ENCODE data around the gene TSHZ1. TPM values are rescaled to one million over a fixed set of nuclear protein-coding genes. Genes with fewer than 3 reads are reported as not detected.

Gene TSHZ1
- total RNA-seq, 1 donor = 10.5 TPM

DNA sequence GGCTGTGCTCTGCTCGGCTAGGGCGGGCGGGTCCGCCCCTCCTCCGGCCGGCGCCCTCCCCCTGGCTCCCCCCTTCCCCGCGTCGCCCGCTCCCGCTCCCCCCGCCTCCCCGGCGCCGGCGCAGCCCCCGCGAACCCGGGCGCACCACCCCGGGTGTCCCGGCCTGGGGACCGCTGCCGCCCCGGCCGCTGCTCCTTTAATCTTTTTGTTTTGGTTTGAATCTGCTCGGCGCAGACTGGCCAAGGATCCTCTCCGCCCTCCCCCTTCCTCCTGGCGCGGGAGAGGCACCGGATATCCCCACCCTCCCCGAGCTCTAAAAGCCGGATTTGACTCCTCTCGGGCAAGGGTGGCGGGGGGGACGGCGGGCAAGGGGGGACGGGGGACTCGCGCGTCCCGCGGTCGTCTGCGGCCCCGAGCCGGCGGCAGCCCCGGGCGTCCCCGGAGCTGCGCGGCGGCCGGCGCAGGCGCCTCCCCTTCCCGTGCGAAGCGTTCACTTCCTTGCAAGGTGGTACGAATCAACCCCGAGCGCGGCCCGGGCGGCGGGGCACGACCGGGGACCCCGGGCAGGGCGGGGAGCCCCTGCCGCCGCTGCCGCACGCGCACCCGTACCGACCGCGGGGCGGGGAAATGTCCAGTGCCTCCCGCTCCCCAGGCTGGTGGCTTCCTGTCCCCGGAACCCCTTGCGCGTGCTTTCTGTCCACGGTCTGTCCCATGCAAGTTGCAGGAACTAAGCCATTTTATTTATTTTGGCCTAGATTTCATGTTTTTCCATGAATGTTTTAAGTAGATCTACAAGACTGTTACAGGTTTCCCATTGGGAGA is 1.3 kb upstream of the TSHZ1 start, which contains the start of gene PTGR3:
TSS of gene PTGR3 (minus strand) at position 11 of the 822 bp plus-strand sequence. CDS start 81 bp downstream, outside the sequence.
- H3K4me2 ChIP-seq (ENCODE audit: insufficient read depth, low read length) = peak within 1 kb of the TSS; percentile 97
- peak within 1 kb of the TSS; percentile 67 for H3K27ac ChIP-seq (ENCODE audit: low read depth, low read length)
- H3K9me3 ChIP-seq (ENCODE audit: low read depth, low read length) = no peaks in the 10 kb centered on the region
- peaks cover 57% of the 10 kb centered on the region for H3K79me2 ChIP-seq (ENCODE audit: insufficient read depth, low read length)
- peak within 1 kb of the TSS; percentile 92 for H3K4me3 ChIP-seq (ENCODE audit: insufficient read depth, low read length)
- peaks cover 25% of the 10 kb centered on the region for H4K20me1 ChIP-seq (ENCODE audit: insufficient read depth, low read length)
- no peaks in the 10 kb centered on the region for H3K36me3 ChIP-seq (ENCODE audit: insufficient read depth, low read length)
- peak within 1 kb of the TSS; percentile 90 for H2AFZ ChIP-seq (ENCODE audit: low read length)
- no peaks in the 10 kb centered on the region for H3K27me3 ChIP-seq (ENCODE audit: insufficient read depth, low read length)
- peak; percentile 98 for DNase-seq (ENCODE audit: insufficient read length, low spot score, missing footprints)
- H3K4me1 ChIP-seq (ENCODE audit: insufficient read depth, low read length) = peaks cover 44% of the 10 kb centered on the region
- TF ChIP-seq, protein P1, sequence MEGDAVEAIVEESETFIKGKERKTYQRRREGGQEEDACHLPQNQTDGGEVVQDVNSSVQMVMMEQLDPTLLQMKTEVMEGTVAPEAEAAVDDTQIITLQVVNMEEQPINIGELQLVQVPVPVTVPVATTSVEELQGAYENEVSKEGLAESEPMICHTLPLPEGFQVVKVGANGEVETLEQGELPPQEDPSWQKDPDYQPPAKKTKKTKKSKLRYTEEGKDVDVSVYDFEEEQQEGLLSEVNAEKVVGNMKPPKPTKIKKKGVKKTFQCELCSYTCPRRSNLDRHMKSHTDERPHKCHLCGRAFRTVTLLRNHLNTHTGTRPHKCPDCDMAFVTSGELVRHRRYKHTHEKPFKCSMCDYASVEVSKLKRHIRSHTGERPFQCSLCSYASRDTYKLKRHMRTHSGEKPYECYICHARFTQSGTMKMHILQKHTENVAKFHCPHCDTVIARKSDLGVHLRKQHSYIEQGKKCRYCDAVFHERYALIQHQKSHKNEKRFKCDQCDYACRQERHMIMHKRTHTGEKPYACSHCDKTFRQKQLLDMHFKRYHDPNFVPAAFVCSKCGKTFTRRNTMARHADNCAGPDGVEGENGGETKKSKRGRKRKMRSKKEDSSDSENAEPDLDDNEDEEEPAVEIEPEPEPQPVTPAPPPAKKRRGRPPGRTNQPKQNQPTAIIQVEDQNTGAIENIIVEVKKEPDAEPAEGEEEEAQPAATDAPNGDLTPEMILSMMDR (IDR thresholded peaks at IDR 0.05; ENCODE audit: extremely low read depth, low read depth, low read length) = no peak

DNA sequence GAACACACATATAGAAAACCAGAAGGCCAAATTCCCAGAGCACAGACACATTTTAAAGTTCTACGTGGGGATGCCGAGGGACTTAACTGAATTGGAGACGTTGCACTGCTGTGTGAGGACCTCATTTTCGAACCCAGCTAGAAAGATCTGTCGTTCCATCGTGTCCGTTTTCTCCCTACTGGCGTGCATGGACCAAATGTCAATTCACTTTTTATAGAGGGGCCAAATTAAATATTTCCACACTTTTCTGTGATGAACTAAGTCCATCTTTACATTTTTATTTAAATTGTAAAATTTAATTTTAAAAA is 692 bp upstream of the TSHZ1 start:
- no peaks in the 10 kb centered on the region for H3K36me3 ChIP-seq (ENCODE audit: insufficient read depth, low read length)
- H3K9me3 ChIP-seq (ENCODE audit: low read depth, low read length) = no peaks in the 10 kb centered on the region
- TF ChIP-seq, protein P1 (IDR thresholded peaks at IDR 0.05; ENCODE audit: extremely low read depth, low read depth, low read length) = no peak
- no peak for DNase-seq (ENCODE audit: insufficient read length, low spot score, missing footprints)
- peaks cover 25% of the 10 kb centered on the region for H4K20me1 ChIP-seq (ENCODE audit: insufficient read depth, low read length)
- H3K4me1 ChIP-seq (ENCODE audit: insufficient read depth, low read length) = peaks cover 42% of the 10 kb centered on the region
- peak overlapping the region; percentile 93 for H2AFZ ChIP-seq (ENCODE audit: low read length)
- no peaks in the 10 kb centered on the region for H3K27me3 ChIP-seq (ENCODE audit: insufficient read depth, low read length)
- peak overlapping the region; percentile 97 for H3K4me2 ChIP-seq (ENCODE audit: insufficient read depth, low read length)
- peak overlapping the region; percentile 92 for H3K4me3 ChIP-seq (ENCODE audit: insufficient read depth, low read length)
- peaks cover 56% of the 10 kb centered on the region for H3K79me2 ChIP-seq (ENCODE audit: insufficient read depth, low read length)
- peak overlapping the region; percentile 67 for H3K27ac ChIP-seq (ENCODE audit: low read depth, low read length)

DNA sequence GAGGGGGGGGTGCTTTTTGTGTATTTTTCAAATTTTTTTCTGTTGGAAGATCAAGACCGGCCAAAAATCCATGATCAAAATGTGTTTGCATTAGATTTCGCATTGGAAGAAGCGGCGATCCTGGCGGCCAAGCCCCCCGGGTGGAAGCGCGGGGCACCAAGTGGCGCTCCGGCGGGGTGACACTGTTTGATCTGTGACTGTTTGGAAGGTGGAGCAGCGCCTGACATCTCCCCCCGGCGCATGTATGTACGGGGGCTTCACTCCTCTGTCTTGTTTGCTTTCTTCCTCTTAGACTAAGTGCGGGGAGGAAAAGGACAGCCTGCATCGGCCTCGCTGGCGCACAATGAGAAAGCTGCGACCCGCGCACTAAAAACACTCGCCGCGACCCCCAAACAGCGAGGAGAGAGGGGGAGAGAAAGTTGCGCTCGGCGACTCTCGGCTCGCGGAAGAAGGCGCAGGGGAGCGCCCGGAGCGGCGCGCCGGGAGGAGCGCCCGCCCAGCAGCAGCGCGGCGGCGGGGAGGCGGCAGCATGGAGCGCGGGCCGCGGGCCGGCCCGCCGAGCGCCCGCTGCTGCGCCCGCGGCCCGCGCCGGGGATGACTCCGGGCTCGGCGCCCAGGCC is 515 bp downstream of the TSHZ1 start:
- peaks cover 53% of the 10 kb centered on the region for H3K79me2 ChIP-seq (ENCODE audit: insufficient read depth, low read length)
- peak overlapping the region; percentile 92 for H3K4me3 ChIP-seq (ENCODE audit: insufficient read depth, low read length)
- DNase-seq (ENCODE audit: insufficient read length, low spot score, missing footprints) = no peak
- H3K27me3 ChIP-seq (ENCODE audit: insufficient read depth, low read length) = no peaks in the 10 kb centered on the region
- no peaks in the 10 kb centered on the region for H3K36me3 ChIP-seq (ENCODE audit: insufficient read depth, low read length)
- TF ChIP-seq, protein P1 (IDR thresholded peaks at IDR 0.05; ENCODE audit: extremely low read depth, low read depth, low read length) = no peak
- H2AFZ ChIP-seq (ENCODE audit: low read length) = peak overlapping the region; percentile 93
- peaks cover 17% of the 10 kb centered on the region for H4K20me1 ChIP-seq (ENCODE audit: insufficient read depth, low read length)
- no peaks in the 10 kb centered on the region for H3K9me3 ChIP-seq (ENCODE audit: low read depth, low read length)
- H3K4me2 ChIP-seq (ENCODE audit: insufficient read depth, low read length) = peak overlapping the region; percentile 97
- H3K27ac ChIP-seq (ENCODE audit: low read depth, low read length) = peak overlapping the region; percentile 67
- H3K4me1 ChIP-seq (ENCODE audit: insufficient read depth, low read length) = peaks cover 42% of the 10 kb centered on the region

DNA sequence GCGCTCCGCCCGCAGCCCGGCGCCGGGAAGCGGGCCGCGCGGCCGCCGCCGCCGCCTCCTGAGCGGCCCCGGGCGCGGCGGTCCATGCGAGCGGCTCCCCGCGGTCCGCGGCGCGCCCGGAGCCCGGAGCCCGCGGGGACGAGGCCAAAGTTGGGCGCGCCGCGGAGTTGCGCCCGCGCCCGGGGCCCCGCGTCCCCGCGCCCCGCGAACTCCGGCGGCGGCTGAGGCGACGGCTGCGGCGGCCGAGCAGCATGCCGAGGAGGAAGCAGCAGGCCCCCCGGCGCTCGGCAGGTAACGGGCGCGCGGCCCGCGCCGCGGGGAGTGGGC is 992 bp downstream of the TSHZ1 start:
- Histone ChIP-seq H2AFZ (ENCODE audit: low read length) (peak overlapping the region; percentile 28), H4K20me1 (ENCODE audit: insufficient read depth, low read length) (peaks cover 12% of the 10 kb centered on the region), H3K4me2 (ENCODE audit: insufficient read depth, low read length) (peak overlapping the region; percentile 83), H3K27ac (ENCODE audit: low read depth, low read length) (no peak overlapping the region), H3K27me3 (ENCODE audit: insufficient read depth, low read length) (no peaks in the 10 kb centered on the region), H3K9me3 (ENCODE audit: low read depth, low read length) (no peaks in the 10 kb centered on the region), H3K4me3 (ENCODE audit: insufficient read depth, low read length) (peak overlapping the region; percentile 71), H3K36me3 (ENCODE audit: insufficient read depth, low read length) (no peaks in the 10 kb centered on the region), H3K4me1 (ENCODE audit: insufficient read depth, low read length) (peaks cover 40% of the 10 kb centered on the region), H3K79me2 (ENCODE audit: insufficient read depth, low read length) (peaks cover 53% of the 10 kb centered on the region)
- no peak for DNase-seq (ENCODE audit: insufficient read length, low spot score, missing footprints)
- TF ChIP-seq, protein P1 (IDR thresholded peaks at IDR 0.05; ENCODE audit: extremely low read depth, low read depth, low read length) = no peak
